Measurements from ENCODE around the gene DBF4. TPM values are rescaled to one million over a fixed set of nuclear protein-coding genes. Genes with fewer than 3 reads are reported as not detected.

The DBF4 gene
- total and polyA plus RNA-seq, 2 of the 4 experiments (the other 2 are of a cell fraction): 6.4 to 7.2 TPM

DNA sequence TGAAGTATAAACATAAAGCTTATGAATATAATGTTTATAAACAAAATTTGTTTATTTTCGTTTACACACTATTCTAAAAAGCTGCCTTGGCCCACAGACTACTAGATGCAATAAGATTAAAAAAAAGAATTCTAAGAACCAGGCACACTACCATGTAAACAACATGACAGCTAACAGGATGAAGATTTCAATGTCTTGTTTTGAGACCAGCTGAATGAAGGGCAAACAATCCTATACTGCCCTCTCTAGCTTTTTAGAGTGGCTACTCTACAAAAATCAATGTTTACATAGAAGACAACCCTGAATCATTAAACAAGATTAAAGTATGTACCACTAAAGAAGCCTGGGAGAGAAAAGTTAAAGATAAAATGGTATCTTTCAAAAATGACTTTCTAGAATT is 38.7 kb upstream of the DBF4 start:
- Histone ChIP-seq H2AK5ac (ENCODE audit: low read depth, low read length) (no peak overlapping the region), H4K8ac (ENCODE audit: low read depth in 2 of 2, low read length in 2 of 2) (no peak overlapping the region), H2AK9ac (replicated peaks; ENCODE audit: low read depth, low read length, poor library complexity) (no peak overlapping the region), H2BK120ac (ENCODE audit: low read depth, low read length) (no peak overlapping the region), H2BK20ac (ENCODE audit: low read depth, low read length) (no peak overlapping the region), H3K9me1 (ENCODE audit: insufficient read depth, low read length) (no peaks in the 10 kb centered on the region), H4K91ac (ENCODE audit: insufficient read depth, low read depth, low read length) (no peak overlapping the region), H3K23ac (ENCODE audit: low read depth, low read length) (no peak overlapping the region), H3K79me1 (ENCODE audit: low read depth in 1 of 2, low read length in 2 of 2) (no peaks in the 10 kb centered on the region), H3K27me3 (ENCODE audit: control insufficient read depth, insufficient read depth, low read length) (no peaks in the 10 kb centered on the region), H4K20me1 (ENCODE audit: insufficient read depth, low read length) (no peaks in the 10 kb centered on the region), H3K56ac (ENCODE audit: extremely low read depth, insufficient read depth, low read length) (no peak overlapping the region), H3K36me3 (ENCODE audit: control insufficient read depth, insufficient read depth, low read length) (no peaks in the 10 kb centered on the region), H3K4ac (ENCODE audit: low read depth, low read length) (no peak overlapping the region), H4K5ac (ENCODE audit: low read depth, low read length) (no peak overlapping the region), H3K14ac (replicated peaks; ENCODE audit: low read depth, low read length) (no peak overlapping the region), H2AFZ (replicated peaks; ENCODE audit: low read length, poor library complexity) (no peak overlapping the region), H3K4me1 (ENCODE audit: control insufficient read depth, insufficient read depth, low read length) (0 out of 2 replicates have a peak, but pooled peaks cover 2% of the 10 kb centered on the region), H2BK15ac (ENCODE audit: low read depth, low read length) (no peak overlapping the region), H3K18ac (ENCODE audit: low read depth, low read length) (no peak overlapping the region), H3K9me3 (ENCODE audit: control insufficient read depth, insufficient read depth, low read length) (no peaks in the 10 kb centered on the region), H3K4me2 (ENCODE audit: low read depth, low read length) (no peak overlapping the region), H3K9ac (ENCODE audit: low read depth, low read length) (no peak overlapping the region), H3K4me3 (ENCODE audit: insufficient read depth, low read depth, low read length) (no peak overlapping the region), H2BK5ac (ENCODE audit: low read depth, low read length, poor library complexity, severe bottlenecking) (no peak overlapping the region), H3K27ac (ENCODE audit: insufficient read depth, low read length) (no peak overlapping the region)
- ATAC-seq (ENCODE audit: low read depth): no peak; the same call in none of the 2 replicates
- ChIA-PET POLR2A (ENCODE audit: unreplicated experiment) (interaction anchor here (0.6 kb wide), 1 partner anchor 13 kb away, joined by 6 read pairs; no protein-coding TSS in a partner anchor), CTCF (interaction anchor here (0.9 kb wide), 1 partner anchor 9 kb away, joined by 3 read pairs; no protein-coding TSS in a partner anchor)
- DNase-seq: no peak
- intact Hi-C loops (cut with micrococcal nuclease) (loop anchor here (5.0 kb wide), 1 partner anchor 40 kb away; the partner anchor contains the start of genes DBF4 and SLC25A40), dilution Hi-C loops (cut with HindIII; ENCODE audit: low sequenced_read_pairs, unreplicated experiment) (no loop called here), in situ Hi-C loops (cut with MboI; ENCODE audit: low sequenced_read_pairs) (no loop called here)
- no TSS peak for BruUV-seq (replicated peaks)
- WGBS, 2 experiments (ENCODE audit: extremely low coverage in 2 of 2, insufficient read length in 1 of 2): no CpG with 5 or more reads among the region's 1 CpG
- TF ChIP-seq SMC3 (IDR thresholded peaks at IDR 0.05; ENCODE audit: low read depth, low read length) (no peak), MXI1 (IDR thresholded peaks at IDR 0.05; ENCODE audit: borderline replicate concordance, low read depth, low read length) (no peak), RFX5 (IDR thresholded peaks at IDR 0.05; ENCODE audit: low read depth, low read length) (no peak), MAFK (IDR thresholded peaks at IDR 0.05; ENCODE audit: low read depth, low read length) (no peak), FOS (IDR thresholded peaks at IDR 0.05; ENCODE audit: low read depth, low read length) (no peak), RAD21 (IDR thresholded peaks at IDR 0.05; ENCODE audit: low read length) (no peak), POLR2A (IDR thresholded peaks at IDR 0.05; ENCODE audit: low read depth, low read length) (no peak)

Data from IMR-90 (cell line).